GM19043 (cell line): ENCODE results near the gene DNER.
"Not testable (repeated sequence)": the region's sequence is repeated elsewhere in the genome, so short reads cannot be mapped to it uniquely, and the experiment has no call there.

Experiments used
- ATAC-seq: cut with Tn5 transposase; IDR thresholded peaks from one replicate; pipeline ENCODE4 v1.9.1; 2021; ENCODE audit warnings: low read depth; ENCODE audit not compliant: unreplicated experiment

DNER gene

DNA sequence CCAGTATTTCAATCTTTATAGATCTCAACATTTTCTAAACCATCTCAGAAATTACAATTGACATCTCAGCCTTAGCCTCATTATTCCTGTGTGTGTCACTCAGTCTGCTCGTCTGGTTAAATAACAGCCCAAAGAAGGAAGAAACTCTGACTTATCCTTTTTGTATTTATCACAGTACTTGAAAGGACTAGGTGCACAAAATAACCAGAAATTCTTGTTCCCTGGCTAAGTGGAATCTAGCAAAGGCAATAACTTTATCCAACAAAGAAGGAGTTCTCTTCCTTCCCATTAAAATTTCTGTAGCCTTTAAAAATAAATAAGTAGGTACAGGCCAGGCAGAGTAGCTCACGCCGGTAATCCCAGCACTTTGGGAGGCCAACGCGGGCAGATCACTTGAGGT is 303.4 kb downstream of the DNER start:
- ATAC-seq, result no peak

DNA sequence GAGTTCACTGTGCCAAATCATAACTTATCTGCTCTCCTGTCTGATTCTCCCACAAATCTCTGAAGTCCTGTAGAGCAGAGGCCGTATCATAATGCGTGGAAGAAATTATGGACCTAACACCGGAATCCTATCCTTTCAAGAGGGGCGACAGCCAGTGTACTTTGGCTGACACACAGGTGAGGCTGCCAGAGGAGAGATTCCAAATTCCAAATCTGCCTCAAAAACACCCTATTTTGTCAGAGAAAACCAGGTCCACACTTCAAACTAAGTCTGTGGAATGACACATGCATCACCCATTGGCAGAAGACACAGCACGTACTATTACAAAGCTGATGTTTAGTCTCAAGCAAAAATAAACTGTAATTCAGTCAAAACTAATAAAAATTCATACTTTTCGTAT is 304.1 kb downstream of the DNER start:
- ATAC-seq, result no peak

DNA sequence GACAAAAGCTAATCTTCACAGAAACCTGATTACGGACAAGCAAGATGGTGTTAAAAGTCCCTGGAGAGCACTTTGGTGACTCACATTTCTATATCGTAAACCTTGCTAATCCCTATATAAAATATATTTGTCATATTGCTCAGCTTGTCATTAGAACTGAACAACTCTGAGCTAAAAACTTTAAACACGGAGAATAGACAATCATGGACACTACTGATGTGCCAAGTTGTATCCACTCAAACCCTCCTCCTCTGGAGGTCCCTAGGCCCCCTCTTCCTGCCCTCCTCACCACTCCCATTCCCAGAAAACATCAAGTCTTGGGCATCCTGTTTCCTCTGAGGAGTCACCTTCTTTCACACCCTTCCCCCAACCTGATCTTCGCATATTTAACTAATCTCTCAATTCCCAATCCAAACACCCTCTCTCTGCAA is 304.6 kb downstream of the DNER start:
- ATAC-seq, result no peak

DNA sequence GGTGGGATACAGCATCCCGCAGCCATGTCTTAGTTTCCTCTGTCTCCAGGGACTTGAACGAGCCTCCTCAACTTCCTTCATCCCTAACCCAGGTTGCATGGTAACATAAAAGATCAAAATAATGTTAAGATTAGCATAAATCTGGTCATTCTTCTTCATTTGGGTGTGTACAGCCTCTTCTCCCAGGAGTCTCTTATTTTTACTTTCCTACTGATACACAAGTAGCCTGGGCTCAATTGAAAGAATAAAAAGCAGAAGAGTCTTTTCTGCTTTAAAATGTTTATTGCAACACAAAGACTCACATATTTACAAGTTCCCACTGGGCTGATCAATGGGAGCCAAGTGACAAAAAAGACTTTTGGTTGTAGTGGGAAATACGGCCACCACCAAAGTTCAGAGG is 305.4 kb downstream of the DNER start:
- ATAC-seq, result no peak

DNA sequence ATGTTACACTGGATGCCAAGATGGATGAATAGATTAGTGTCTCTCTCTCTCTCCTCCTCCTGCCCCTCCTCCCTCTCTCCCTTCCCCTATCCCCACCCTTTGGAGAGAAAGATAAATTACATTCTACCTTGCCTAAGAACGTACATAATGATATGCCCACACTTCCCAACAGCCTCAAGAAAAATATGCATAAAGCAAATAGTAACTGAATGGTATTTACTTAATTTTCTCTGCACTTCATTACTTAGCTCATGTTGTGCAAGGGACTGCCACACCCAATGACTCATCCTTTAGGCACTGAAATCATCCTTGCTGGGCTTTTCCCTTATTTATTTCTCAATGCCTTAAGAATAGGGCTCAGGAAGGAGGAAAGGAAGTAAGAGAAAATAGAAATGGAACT is 306.0 kb downstream of the DNER start:
- ATAC-seq, result no peak

DNA sequence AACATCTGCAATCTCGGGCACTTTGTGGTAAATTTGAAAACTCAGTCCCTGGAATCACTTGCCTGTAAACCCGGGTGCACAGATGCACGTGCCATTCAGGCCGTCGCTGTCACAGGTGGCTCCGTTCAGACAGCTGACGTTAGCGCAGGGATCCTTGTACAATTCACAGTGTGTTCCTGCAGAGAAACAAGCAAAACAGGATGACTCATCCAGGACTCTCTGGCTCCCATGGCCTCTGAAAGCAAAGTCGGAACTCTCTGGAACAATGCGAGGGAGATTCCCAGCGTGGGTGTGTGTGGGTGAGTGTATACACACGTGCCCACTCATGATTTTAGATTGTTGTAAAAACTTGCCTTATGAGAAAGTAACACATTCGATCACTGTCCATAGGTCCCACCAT is 307.2 kb downstream of the DNER start:
- no peak for ATAC-seq

DNA sequence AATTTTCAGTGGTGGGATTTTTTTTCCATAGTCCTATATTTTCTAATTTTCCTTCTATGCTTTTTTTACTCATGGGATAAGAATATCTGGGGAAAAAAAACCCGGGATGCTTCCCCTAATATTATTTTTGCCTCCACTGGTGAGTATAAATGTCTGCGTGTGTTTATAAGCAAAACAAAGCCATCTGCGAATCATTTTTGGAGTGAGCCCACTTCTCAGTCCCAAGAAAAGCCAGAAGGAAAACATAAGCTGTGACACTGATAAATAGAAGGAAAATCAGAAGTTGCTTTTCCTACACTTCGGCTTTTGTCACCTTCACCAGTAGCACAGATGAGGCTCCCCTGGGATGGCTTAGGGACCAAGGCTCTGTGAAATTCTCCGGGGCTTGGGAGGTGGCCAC is 308.6 kb downstream of the DNER start:
- no peak for ATAC-seq

DNA sequence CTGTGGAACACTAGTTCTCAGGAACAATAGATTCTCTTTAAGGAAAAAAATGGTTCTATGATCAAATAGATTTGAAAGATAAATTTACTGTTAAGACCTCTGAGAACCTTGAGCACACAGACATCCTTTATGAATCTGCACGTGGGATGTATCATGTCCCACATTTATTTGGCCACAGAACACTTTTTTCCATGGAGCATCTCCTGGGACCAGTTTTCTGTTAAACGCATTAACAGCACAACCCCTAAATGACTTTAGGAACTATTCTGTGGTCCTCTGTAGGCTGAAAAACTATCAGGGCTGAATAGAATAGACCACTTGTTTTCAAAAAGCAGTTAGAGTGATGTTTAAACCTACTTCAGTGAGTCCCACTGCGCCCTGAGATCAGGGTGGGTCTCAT is 311.1 kb downstream of the DNER start:
- ATAC-seq, result no peak

DNA sequence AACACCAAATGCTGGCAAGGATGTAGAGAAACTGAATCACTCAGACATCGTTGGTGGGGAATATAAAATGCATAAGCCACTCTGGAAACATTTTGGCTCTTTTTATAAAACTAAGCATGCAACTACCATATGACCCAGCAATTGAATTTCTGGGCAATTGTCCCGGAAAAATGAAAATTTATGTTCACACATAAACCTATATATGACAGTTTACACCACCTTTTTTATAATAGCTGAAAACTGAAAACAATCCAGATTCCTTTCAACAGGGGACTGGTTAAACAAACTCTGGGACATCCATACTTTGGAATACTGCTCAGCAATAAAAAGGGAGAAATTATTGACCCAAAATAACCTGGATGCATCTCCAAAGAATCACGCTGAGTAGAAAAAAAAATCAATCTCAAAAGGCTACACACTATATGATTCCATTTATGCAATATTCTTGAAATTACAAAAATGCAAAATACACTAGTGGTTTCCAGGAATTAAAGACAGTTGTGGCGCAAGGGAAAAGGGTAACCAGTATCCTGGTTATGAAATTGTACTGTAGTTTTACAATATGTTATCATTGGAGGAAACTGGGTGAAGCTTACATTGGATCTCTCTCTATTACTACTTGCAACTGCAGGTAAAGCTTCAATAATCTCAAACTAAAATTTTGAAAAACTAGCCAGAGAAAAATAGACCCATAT is 313.0 kb downstream of the DNER start:
- no peak for ATAC-seq

DNA sequence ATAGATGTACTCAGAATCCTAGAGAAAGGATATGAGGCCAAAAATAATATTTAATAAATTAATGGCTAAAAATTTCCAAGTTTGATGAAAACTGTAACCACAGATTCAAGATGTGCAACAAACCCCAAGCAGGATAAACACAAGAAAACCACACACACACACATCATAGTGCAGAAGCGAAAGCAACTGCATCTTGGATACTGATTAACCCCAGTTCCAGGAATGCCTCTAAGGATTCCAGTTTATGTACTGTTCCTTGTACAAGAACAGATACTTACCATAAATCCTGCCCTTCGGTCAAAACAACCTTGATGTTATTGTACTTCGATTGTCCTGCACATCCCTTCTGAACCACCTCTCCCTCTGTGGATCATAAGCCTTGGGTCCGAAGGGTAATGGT is 320.4 kb downstream of the DNER start:
- ATAC-seq, result no peak

DNA sequence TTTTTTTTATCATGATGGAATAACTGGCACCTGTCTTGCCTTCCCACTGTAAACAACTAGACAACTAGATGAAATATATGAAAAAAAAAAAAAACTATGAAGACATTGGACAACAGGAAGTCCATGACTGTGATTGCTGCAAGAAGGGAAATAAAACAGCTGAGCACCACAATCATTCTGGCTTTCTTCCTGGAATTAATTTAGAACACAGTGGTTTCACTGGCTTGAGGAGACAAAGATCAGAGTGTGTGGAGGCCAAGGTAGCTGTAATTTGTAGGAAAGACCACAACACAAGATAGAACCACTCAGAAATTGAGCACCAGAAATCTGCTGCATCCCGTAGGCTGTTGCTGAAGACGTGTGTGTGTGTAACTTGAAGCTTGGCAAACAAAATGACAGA is 322.2 kb downstream of the DNER start:
- no peak for ATAC-seq

DNA sequence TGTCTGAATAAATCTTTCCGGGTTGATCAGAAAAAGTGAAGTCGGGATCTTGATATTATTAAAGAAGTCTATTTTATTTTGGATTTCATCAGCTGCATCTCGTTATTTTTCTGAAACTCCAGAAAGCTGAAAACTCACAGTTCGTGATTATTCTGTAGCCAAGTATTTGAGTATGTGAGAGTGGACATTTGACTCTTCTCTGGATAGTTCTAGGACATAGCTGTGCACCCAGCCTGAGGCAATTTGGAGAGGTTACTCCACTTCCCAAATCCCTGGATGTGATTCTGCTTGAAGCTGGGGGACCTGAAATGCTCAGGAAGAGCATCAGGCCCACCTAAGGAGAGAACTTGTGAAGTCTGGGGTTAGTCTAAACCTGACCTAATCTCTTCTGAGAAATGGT is 325.6 kb downstream of the DNER start:
- ATAC-seq, result no peak

DNA sequence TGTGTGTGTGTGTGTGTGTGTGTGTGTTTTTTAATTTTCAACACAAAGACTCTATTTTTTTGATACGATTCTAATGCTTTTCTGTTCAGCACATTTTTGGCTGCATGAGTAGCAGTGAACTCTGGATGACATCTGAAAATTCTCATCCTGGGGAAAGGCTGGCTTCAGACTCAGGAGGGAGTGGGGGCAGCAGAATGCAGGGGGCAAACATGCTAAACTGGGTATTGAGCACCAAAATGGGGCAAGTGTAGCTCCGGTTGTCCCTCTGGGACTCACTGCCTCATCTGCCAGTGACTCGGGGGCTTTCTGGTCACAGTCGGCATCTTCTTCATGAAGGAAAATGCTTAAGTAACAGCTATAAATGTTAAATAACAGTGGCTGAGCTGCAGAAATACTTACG is 326.5 kb downstream of the DNER start:
- ATAC-seq, result no peak

DNA sequence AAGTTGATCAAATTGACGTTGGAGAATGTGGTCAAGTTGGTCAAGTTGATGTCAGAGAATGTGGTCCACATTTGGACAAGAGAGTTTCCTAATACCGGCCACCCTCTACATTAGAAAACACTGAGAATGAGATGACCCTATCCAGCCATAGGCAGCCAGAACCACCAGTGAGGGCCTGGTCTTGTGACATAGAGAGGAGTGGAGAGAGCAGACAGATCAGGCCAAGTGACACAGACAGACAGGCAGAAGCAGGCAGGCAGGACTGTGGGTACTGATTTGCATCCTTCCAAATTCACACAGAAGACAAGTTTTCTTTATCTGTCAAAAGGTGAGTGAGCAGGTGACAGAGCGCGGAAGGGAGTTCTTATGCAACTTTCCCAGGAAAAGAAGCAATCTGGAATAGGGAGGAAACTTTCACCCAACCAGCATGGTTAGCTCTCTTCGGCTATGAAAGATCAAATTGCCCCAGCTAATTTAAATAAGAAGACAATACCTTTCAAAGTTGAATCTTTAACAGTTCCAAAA is 334.2 kb downstream of the DNER start:
- no peak for ATAC-seq

DNA sequence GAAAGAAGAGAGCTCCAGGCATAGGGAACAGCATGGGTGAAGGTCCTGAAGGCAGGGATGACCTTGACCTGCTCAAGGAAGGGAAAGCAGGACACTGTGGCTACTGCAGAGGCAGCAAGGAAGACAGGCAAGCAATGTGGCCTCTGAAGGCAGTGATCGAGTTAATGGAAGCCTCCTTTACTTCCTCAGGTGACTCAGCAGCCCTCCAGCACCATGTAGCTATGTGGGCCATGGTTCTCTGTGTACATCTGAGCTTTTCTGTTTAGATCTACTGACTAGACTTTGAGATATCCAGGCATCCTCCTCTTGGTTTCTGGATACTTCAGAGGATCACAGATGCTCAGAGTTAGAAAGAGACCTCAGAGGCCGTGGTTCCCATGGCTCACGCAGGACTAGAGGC is 336.0 kb downstream of the DNER start:
- no peak for ATAC-seq

DNA sequence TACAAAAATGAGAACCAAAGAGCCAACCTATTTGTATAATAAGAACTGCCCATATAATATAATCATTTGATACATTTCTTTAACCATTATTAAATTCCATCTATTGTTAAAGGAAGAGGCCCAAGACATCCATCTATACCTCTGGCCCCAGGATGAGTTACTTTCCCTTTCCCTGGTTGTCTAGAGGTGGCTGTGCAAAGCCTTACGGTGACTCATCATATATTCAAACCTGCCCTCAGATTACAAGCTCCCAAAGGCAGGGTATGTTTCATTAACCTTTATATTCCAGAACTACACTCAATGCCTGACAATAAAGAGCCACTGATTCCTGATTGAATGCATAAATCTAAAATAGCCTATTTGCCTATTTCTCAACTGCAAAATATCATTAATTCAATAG is 337.5 kb downstream of the DNER start:
- no peak for ATAC-seq

DNA sequence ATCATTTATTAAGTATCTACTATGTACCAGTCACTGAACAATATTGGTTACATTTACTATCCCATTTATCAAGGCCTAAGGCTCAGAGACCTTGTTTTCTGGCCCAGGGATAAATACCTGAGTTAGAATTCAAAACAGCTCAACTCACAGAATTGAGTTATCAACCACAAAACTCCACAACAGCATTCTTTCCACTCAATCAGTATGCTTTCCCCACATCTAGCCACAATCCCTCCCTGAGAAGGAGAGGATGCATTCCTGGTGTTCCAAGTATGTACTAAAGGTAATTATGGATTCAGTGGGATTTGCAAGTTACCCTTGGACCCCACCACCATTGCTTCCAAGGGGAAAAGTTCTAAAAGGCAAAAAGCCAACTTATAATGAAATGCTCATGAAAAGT is 339.1 kb downstream of the DNER start:
- ATAC-seq, result no peak

DNA sequence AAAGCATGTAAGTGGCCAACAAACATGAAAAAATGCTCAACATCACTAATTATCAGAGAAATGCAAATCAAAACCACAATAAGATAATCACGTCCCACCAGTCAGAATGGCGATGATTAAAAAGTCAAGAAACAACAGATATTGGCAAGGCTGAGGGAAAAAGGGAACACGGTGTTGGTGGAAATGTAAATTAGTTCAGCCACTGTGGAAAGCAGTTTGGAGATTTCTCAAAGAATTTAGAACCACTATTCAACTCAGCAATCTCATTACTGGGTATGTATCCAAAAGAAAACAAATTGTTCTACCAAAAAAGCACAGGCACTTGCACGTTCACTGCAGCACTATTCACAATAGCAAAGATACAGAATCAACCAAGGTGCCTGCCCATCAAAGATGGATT is 341.0 kb downstream of the DNER start:
- ATAC-seq, result not testable (repeated sequence)

DNA sequence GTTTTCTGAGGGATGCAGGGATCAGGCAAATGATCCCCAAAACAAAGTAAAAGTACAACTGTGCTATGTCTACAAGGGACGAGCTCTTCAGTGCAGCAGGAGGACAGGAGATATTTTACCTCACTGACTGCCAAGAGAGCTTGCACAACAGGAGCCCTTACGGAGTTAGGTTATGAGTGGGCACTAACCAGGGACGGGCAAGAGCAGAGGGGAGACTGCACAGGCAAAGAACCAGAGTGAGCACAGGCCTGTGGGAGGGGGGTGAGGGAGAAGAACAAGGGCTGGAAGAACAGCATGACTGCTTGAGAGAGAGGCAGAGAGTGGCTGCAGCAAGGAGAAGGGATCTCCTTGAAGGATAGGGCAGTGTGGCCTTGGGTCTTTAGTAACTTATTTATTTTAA is 342.1 kb downstream of the DNER start:
- ATAC-seq, result no peak

DNA sequence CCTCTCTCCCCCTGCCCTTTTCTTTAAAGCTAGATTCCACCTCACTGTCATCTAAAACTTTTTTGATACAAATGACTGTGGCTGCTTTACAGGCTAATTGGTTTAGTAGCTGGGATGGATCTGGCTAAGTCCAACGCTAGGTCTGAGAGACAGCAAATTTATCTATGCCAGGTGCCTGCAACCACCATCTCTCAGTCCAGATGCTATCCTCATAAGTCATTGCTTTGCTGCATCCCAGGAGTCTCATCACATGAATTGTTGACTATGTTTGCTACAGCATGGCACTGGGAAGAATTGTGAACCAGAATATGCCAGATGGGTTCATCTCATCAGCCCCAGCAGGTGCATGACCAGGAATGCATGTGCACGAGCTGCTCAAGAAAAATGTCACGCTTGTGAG is 343.3 kb downstream of the DNER start:
- ATAC-seq, result no peak

DNA sequence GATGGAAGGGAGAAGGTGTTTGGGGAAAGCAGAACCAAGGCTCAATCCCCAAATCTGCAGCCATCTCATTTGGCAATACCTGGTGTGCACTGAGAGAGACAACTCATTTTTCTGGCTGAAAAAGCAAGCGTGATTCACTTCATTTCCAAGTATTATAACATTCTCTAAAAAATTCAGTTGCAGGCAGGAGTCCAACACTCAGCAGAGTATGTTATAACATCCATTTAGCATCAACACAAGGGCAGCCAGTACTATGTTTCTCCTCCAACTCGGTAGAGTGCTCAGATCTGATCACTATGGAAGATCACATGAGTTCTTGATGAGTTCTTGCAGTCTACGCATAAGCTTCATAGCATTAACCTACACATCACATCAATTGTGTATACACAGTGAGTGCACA is 343.8 kb downstream of the DNER start:
- ATAC-seq, result no peak

DNA sequence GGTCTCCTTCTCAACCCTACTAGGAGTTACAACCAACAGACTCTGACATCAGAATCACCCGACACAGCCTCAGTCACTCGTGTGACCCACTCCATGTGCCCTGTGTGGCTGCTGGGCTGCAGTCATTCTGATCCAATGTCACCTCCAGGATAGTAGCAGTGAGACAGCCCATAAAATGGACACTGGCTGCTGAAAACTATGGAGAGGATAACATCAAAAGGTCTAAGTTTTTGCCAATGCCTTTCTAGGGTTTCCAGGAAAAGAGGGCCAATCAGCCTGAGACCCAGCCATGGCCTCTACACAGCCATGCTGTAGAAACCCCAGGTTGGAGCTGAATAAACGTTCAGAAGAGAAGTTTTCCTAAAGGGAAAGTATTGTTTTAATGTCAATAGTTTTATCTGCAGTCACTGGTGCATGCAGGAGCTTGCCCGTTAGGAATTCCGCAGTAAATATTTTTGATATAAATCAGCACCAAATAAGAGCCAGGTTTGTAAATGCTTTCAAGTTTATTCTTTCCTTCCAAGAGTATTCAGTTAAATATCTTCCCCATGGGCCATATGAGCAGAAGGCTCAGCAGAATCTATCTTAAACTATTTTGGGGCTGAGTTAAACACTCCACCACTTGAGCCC is 351.1 kb downstream of the DNER start:
- no peak for ATAC-seq
